GM13977 (cell line): ENCODE measurements around the gene PRRG2.

Experiments used
- DNase-seq: peaks from one replicate; pipeline ENCODE4 v3.0.0; 2012; ENCODE audit warnings: low spot score
- CTCF ChIP-seq: IDR thresholded peaks from 2 replicates; pipeline ENCODE4 v1.5.1; 2012; ENCODE audit warnings: mild to moderate bottlenecking, control low read depth; ENCODE audit not compliant: insufficient read depth; ENCODE audit errors: extremely low read depth, missing control alignments
- in situ Hi-C: fragments of 300-500 bp; cut with MboI; formaldehyde crosslinking; loops from one replicate; pipeline ENCODE4 v1.12.0; 2022; ENCODE audit warnings: low sequenced_read_pairs, low pct_unique_long_range_greater_than_20kb, mixed read lengths, inconsistent platforms; ENCODE audit not compliant: unreplicated experiment

PRRG2 gene

DNA sequence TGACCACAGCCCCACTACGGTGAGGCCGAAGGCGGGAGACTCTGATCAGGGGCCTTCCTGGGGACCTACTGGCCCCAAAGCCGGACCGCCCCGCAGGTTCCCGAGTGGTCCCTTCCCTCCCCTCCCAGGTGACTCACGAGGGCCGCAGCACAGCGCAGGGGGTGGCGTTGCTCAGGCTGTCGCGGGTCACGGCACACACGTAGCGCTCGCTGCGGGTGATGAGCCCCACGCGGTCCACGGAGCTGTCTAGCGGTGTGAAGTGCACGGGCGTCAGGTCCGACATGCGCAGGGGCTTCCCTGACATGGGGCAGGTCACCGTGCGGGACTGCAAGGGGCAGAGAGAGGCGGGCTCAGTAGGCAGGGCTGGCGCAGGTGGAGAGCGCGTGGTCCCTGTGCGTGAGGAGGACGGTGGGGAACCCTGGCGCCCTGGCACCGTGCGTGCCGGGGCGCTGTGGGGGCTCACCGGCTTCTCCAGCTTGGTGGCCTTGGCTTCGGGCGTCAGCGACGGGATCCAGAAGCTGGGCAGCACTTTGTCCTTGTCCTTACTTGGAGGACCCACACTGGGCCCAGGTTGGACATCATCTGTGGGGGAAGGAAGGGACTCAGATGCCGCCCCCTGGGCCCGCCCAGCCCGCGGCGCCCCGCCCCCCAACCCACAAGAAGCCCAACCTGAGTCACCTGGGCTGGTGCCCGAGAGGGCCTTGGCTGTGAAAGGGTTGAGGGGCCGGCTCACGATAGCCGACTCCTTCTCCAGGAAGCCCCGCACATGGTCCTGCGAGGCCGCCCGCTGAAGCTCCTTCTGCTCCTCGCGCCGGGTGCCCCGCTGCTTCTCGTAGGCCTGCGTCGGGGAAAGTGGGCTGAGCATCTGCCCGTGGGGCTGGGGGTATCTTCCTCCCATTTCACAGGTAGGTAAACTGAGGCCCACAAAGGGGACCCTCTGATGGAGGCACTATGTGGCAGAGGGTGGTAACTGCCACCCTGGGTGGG, 24.4 kb upstream of the PRRG2 start:
- no peak for DNase-seq
- in situ Hi-C loops, result no loop called here
- no peak for TF ChIP-seq CTCF

- no peak for DNase-seq
- no peak for TF ChIP-seq CTCF
- in situ Hi-C loops, result no loop called here
These were observed 23.3 kb upstream of the PRRG2 start for GRCh38 chr19:49557641-49558325.

DNA sequence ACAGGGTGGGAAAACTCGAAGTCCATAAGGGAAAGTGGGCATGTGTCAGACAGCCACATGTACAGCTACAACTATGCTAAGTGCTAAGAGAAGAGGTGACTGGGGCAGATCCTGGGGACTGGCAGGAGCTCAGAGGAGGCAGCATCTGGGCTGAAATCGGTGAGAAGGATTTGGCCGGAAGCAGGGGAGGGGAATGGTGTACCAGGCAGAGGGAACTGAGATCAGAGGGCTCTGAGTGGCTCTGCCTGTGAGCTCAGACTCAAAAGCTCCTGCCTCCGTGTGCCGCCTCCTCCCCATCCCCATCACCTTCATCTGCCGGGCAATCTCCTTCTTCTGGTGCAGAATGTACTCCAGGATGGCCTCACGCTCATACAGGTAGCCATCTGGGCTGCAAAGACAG, 22.5 kb upstream of the PRRG2 start:
- no peak for DNase-seq
- TF ChIP-seq CTCF, result no peak
- in situ Hi-C loops, result no loop called here

DNA sequence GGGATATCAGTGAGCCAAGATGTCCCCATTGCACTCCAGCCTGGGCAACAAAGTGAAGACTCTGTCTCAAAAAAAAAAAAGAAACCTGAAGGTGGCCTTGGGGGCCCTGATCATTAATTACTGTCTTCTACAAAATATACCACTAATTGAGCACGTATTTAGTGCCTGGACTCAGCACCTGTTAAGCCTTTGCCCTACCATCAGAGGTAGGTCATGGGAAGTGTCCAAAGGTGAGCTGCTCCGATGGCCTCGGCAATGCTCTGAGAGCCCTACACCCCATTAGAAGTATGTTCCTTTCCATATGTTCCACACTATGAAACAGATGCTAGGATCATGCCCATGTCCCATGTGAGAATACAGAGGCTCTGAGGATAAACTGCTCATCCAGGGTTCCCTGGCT, 21.7 kb upstream of the PRRG2 start:
- no peak for TF ChIP-seq CTCF
- DNase-seq, result no peak
- in situ Hi-C loops, result no loop called here

DNA sequence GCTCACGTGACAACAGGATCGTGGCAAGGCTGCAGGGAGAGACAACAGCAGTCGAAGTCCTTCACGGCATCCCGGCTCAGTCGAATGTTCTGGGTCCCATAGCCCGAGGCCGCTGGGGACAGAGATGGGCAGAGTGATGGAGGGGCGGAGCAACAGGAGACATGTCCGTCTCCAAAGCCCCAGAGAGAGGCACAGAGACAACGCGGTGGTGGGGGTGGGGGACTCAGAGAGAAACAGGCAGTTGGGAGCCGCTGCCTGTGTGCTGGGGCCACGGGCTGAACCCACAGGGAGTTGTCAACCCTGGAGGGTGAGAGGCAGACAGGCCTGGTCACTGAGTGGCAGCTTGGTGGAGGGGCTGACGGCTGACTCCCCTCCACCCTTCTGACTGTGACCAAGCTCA, 21.2 kb upstream of the PRRG2 start:
- no peak for TF ChIP-seq CTCF
- in situ Hi-C loops, result no loop called here

DNA sequence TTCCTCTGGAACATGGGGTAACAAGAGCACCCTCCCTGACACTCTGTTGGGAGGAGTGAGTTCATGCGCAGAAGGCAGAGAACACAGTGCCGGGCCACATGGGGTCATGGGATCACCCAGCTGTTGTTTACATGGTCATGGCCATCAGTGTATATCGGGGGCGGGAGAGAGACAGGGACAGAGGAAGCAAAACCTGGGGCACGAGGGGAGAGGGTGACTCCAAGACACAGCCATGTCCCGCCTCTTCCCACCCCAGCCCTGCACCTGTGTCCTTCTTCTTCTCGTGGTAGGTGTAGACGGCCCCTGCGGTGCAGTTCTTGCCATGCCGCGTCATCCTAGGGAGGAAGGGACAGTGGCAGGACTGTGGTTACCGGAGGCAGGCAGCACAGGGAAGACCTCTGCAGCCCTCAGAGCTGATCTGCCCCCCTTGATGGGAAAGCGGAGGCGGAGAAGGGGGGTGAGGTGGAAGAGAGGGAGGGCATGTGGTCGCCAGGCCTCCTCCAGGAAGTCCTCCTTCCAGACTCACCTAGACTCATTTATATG, 20.7 kb upstream of the PRRG2 start:
- no peak for TF ChIP-seq CTCF
- in situ Hi-C loops, result no loop called here
- no peak for DNase-seq

More for the DNA sequence above, 21.2 kb upstream of the PRRG2 start:
- DNase-seq, result no peak
